GM15510 (cell line): ENCODE results near the gene VAMP2.
A peak's percentile ranks its signal among the peaks of the same experiment; 100 is the strongest.

ENCODE experiments used
- POLR2A ChIP-seq: IDR thresholded peaks from 3 replicates; pipeline ENCODE4 v1.6.1; 2011; ENCODE audit warnings: borderline replicate concordance; ENCODE audit not compliant: insufficient read length; ENCODE audit errors: extremely low read depth

The VAMP2 gene

DNA sequence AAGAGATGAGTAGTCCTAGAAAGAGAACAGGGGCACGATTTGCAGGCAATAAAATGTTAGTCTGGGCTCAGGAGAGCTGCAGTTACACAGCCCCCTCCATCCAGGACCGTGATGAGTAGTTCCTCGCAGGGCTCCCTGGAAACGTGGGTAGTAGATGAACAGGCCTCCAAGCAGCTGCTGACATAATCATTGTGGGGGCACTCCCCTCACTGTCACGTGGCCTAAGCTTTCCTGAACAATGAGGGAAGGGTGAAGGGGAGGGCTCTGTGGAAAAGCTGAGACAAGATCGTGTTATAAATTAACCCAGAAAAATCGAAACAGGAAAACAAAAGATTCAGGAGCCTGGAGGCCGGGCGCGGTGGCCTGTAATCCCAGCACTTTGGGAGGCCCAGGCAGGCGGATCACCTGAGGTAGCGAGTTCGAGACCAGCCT, 9.2 kb downstream of the VAMP2 start:
- TF ChIP-seq POLR2A = no peak

DNA sequence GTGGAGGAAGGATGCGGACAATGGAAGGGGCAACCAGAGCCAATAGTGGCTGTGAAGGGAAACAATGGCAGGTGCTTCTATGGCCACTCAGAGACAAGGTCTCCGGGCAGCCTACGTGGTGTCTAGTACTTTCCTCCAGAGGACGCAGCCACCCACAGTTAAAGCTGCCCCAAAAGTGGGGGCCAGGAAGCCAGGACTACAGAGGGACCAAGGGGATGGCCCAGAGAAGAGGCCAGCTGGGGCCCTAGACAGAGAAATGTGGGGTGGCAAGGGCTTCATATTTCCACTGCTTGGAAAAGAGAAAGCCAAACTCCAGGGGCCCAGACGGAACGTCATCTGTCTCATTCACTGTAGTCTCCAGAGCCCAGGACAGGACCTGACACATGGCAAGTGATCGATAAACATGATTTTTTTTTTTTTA, 9.7 kb downstream of the VAMP2 start:
- no peak for TF ChIP-seq POLR2A

DNA sequence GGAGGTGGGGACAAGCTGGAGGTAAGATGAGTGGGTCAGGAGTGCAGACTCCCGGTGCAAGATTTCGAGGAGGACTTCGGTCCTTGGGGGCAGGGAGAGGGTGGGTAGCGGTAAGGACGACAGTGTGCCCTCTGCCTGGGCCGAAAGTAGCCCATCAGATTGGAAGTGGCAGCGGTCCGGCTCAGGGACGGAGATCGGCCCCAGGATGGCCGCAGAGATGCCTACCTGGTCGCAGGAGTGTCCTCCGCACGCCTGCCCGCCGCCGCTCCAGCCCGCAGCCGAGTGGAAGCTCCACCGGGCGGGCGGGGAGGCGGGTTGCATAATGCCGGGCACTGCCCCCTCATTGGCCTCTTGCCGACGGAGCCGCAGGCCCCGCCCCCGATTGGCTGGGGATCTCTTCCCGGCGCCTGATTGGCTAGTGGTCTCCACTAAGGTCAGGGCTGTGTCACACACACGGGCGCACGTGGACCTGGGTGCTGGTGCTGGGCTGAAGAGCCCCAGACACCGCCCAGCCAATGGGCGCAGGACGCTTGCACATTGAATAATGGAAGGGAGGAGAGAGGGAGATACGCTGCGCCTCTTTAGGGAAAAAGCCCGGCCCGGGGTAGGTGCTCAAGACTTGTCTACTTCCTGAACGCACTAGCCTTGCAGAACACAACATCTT, 10.5 kb downstream of the VAMP2 start, which contains the start of gene PER1:
PER1 (minus strand) TSS at position 293 of the 664 bp plus-strand sequence. CDS start 1,698 bp downstream, outside the sequence.
- peak; percentile 84 for TF ChIP-seq POLR2A

DNA sequence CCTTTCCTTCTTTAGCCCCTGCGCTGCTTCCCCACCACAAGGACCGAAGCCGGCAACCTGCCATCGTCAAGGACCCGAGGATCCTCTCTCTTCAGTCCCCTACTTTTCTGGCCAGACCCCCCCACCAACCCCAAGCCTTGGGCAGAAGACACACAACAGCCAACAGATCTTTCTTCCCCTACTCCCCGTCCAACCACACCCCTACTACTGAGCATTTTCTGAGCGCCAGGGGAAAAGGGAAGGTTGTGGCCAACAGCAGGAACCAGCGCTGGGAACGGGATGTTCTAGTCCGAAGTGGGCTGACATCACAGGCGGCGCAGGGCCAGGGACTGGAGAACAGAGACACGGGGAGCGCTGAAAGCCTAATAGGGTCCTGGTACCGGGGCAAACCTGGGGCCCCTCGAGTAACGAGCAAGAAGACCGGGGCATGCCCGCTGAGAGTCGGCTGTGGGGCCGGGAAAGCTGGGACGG, 11.1 kb downstream of the VAMP2 start:
- no peak for TF ChIP-seq POLR2A

DNA sequence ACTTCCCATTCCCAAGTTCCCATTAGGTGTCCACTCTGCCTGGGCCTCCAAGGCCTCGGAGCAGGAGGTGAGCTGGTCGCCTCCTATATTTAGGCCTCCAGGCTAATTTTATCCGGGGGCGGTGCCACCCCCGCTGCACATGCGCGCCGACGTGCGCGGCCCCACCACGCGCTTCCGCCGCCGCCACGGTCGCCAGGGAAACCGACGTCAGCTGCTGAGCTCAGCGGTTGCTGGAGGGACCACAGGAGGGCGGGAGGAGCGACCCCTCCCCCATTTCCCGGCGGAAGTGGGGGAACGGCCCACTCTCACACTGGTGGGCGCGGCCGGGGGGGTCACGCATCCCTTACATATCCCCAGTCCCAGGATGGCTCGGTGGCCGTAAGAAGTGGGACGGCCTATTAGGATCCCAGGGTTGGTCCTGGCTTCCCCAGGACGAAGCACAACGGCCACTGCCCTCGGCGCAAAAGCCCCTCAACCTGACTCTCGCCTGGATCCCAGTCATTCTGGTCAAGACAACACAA, 11.6 kb downstream of the VAMP2 start:
- peak; percentile 44 for TF ChIP-seq POLR2A

DNA sequence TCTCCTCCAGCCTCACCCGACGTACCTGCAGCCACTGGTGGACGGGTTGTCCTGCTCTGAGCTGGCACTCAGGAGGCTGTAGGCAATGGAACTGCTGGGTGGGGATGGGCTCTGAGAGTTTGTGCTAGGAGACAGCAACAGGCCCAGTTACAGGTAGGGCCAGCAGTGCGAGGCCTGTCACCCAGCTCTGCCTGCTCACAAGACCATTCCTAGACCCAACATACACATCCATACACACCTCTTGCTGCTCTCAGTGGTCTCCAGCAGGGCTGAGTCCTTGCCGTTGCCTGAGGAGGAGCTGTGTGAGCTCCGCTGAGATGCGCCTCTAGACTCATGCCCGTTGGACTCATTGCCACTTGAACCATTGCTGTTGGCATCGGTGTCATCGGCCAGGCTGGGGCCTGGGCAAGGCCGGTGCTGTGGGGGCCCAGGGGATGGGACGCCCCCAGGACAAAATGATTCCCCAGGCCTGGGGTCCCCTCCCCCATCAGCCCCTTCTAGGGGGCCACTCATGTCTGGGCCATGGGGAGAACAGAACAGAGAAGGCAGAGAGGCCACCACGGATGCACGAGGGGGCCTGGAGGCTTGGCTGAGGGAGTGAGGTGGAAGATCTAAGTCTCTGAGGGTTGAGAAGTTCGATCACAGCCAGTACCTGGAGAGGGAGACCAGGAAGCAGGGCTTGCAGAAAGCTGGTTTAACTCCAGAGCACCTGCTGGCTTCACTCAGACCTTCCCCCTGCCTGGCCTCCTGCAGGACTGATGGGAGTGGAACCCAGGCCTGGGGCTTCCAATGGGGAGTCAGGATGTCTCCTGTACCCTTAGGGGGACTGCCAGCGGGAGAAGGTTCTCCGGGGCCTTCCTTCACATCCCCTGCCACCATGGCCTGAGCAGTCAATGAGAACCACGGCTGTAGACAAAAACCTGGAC, 12.3 kb downstream of the VAMP2 start:
- no peak for TF ChIP-seq POLR2A

DNA sequence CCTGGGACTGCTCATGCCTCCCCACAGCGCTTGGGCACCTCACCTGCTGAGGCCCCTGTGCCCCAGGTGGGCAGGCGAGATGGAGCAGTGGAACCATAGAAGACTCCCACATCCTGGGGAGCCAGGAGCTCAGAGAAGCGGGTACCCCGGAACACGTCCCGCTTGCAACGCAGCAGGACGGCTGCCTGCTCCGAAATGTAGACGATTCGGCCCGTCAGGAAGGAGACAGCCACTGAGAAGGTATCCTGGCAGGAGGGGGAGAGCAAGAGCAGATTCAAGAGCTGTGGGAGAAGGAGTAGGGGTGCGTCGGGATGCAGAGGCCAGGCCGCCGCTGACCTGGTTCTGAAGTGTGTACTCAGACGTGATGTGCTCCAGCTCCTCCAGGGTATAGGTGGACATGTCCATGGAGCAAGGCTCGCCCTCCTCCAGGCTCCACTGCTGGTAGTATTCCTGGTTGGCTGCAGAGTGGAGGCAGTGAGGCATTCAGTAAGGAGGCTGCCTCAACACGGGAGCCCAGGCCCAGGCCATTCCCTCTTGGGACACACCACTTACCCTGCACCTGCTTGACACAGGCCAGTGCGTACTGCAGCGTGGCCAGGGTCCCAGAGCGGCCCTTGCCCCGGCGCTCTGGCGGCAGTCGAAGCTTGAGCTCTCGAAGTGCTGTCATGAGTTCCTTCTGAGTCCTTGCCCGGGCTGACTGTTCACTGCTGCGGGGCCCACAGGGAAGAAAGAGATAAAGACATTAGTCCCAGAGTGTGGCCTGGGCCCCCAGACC, 13.1 kb downstream of the VAMP2 start:
- no peak for TF ChIP-seq POLR2A

DNA sequence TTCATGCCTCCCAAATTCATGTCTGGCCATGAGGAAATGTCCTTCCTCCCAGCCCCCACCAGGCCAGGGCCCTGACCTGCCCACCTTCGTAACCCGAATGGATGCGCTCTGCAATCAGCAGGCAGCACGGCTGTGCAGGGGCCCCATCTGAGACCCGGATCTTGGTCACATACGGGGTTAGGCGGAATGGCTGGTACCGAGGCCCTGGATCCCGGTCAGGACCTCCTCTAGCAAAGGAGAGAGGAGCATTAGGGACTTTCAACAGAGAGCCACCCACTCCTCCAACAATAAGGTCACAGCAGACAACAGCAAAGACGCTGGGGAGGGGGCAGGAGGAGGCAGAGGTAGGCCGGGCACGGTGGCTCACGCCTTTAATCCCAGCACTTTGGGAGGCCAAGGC, 14.2 kb downstream of the VAMP2 start:
- no peak for TF ChIP-seq POLR2A

DNA sequence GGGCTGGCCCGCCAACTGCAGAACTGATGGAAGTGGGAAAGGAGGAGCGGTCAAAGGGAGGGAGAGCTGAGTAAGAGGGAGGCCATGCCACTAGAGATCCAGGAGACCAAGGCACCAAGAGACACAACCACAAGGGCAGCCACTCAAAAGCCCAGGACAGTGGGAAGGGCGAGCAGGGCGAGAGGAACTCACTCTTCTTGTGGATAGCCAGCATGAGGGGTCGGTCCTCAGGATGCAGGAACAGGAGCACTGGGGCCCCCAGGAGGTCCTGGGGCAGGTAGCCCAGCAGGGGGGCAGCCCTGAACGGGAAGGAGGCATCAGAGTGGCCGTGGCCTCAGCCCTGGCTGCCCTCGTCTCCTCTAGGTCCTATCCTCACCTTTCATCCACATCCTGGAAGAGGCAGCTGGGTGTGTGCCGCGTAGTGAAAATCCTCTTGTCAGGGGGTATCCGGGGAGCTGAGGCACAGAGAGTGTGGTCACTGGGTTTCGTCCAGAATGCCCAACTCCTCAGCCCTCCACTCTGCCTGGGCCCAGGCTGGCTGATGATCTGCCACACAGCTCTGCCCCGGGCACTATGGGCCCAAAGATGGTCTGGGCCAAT, 14.8 kb downstream of the VAMP2 start:
- no peak for TF ChIP-seq POLR2A

DNA sequence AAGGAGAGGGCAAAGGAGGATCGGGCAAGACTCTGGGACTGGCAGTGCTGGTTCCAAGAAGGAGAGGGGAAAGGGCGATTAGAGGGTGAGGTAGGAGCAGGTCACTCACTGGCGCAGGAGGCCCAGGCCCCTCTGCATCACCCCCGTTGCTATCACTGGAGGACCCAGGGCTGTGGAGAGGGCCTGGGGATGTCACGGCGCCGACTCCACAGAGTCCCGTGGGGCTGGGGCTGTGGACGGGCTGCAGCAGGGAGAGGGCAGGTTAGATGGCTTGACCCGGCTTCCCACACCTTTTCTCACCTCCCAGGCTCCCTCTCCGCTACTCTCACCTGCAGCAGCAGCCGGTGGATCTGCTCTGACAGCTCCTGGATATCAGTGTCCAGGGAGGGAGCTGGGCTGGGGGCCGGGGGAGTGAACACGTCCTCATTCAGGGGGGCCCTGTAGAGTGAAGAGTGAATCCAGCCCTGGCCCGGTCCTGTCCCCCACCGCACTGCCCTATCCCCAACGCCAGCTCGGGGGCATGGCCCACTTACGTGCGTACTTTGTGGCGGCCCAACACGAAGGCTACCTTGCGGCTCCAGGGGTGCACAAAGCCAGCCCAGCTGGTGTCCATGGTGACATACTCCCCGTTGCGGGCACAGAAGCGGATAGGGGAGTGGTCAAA, 15.5 kb downstream of the VAMP2 start:
- TF ChIP-seq POLR2A = no peak

DNA sequence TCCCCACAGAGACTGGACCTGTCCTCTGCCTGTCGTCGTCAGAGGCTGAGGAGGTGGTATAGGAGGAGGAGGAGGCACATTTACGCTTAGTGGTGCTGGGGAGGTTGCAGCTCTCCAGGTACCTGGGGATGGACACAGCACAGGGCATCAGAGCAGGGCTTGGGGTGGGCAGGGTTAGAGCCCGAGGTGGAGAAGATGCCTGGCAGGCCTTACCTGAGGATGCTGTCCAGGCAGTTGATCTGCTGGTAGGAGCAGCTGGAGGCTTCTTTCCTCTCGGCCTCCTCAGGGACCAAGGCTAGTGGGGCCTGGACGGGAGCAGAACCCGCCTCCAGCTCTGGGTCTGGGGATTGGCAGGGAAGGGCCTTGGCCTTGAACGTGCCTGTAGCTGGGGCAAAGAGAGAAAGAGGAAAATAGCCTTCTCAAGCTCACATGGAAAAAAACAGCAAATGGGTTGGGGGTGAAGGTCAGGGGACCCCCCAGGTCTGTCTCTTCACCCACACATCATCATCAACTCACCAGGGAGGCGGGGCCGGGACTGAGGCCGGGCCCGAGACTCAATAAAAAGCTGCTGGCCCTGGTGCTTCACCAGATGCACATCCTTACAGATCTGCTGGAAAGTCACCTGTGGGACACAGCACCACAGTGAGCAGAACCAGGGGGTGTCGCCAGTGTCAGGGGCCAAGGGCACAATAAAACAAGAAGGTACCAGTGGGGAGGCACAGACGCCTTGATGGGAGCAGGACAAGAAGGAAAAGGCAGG, 16.2 kb downstream of the VAMP2 start:
- no peak for TF ChIP-seq POLR2A

DNA sequence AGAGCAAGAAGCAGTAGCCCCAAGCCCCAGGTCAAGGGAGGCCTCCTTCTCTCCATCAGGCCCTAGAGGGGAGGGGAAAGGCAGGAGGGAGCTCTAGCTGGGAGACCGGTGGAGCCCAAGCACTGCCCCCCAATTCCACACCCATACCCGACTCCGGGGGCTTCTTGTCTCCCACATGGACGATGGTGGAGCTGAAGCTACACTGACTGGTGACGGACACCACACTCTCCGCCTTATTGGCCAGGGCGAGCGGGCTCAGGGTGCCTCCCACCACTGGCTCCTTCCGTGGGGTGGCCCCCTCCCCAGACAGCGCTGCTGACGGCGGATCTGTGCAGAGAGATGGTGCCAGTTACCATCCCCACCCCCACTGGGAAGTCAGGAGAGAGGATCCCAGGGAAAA, 16.9 kb downstream of the VAMP2 start:
- TF ChIP-seq POLR2A = no peak
